ENCODE data around the gene TC2N. TPM values are rescaled to one million over a fixed set of nuclear protein-coding genes. Genes with fewer than 3 reads are reported as not detected.
A peak's percentile ranks its signal among the peaks of the same experiment; 100 is the strongest.

TC2N gene
- total and polyA plus RNA-seq, 2 donors, result 23.9 to 42.5 TPM

GRCh38 chr14:91737619-91738018 is 129.7 kb downstream of the TC2N start:
- Histone ChIP-seq H3K27ac (ENCODE audit: low read depth in 1 of 2, low read length in 1 of 2) (no peak overlapping the region), H3K27me3 (ENCODE audit: control insufficient read depth in 2 of 2, insufficient read depth in 1 of 2, low read length in 1 of 2) (no peaks in the 10 kb centered on the region), H3K9me3 (ENCODE audit: control insufficient read depth in 2 of 2, insufficient read depth in 1 of 2, low read length in 1 of 2) (no peaks in the 10 kb centered on the region), H3K4me3 (ENCODE audit: low read length in 2 of 2) (no peak overlapping the region), H3K4me1 (ENCODE audit: control insufficient read depth in 2 of 2, insufficient read depth in 2 of 2, low read length in 2 of 2) (no peaks in the 10 kb centered on the region), H3K36me3 (ENCODE audit: control insufficient read depth in 2 of 2, insufficient read depth in 2 of 2, low read length in 1 of 2) (no peaks in the 10 kb centered on the region)
- WGBS, result 95% methylated on average over 5 of the region's 5 CpGs
- no peak for DNase-seq (ENCODE audit: low read depth in 6 of 9, low spot score in 9 of 9)

GRCh38 chr14:91732859-91733477 is 134.4 kb downstream of the TC2N start:
- Histone ChIP-seq H3K4me1 (ENCODE audit: control insufficient read depth in 2 of 2, insufficient read depth in 2 of 2, low read length in 2 of 2) (no peaks in the 10 kb centered on the region), H3K4me3 (ENCODE audit: low read length in 2 of 2) (no peak overlapping the region), H3K36me3 (ENCODE audit: control insufficient read depth in 2 of 2, insufficient read depth in 2 of 2, low read length in 1 of 2) (no peaks in the 10 kb centered on the region), H3K9me3 (ENCODE audit: control insufficient read depth in 2 of 2, insufficient read depth in 1 of 2, low read length in 1 of 2) (no peaks in the 10 kb centered on the region), H3K27ac (ENCODE audit: low read depth in 1 of 2, low read length in 1 of 2) (no peak overlapping the region), H3K27me3 (ENCODE audit: control insufficient read depth in 2 of 2, insufficient read depth in 1 of 2, low read length in 1 of 2) (no peaks in the 10 kb centered on the region)
- WGBS, result 47% methylated on average over 2 of the region's 2 CpGs
- no peak for DNase-seq (ENCODE audit: low read depth in 6 of 9, low spot score in 9 of 9)

- WGBS, result 84% methylated on average over 5 of the region's 5 CpGs
- H3K4me3 ChIP-seq (ENCODE audit: low read length in 2 of 2), result no peak overlapping the region
- H3K27me3 ChIP-seq (ENCODE audit: control insufficient read depth in 2 of 2, insufficient read depth in 1 of 2, low read length in 1 of 2), result no peaks in the 10 kb centered on the region
- H3K27ac ChIP-seq (ENCODE audit: low read depth in 1 of 2, low read length in 1 of 2), result no peak overlapping the region
- no peaks in the 10 kb centered on the region for H3K9me3 ChIP-seq (ENCODE audit: control insufficient read depth in 2 of 2, insufficient read depth in 1 of 2, low read length in 1 of 2)
- no peaks in the 10 kb centered on the region for H3K36me3 ChIP-seq (ENCODE audit: control insufficient read depth in 2 of 2, insufficient read depth in 2 of 2, low read length in 1 of 2)
- DNase-seq (ENCODE audit: low read depth in 6 of 9, low spot score in 9 of 9), result peak in 1 of 9 donors; percentile 4
- no peaks in the 10 kb centered on the region for H3K4me1 ChIP-seq (ENCODE audit: control insufficient read depth in 2 of 2, insufficient read depth in 2 of 2, low read length in 2 of 2)
These were observed 134.9 kb downstream of the TC2N start for GRCh38 chr14:91732439-91732838.

- WGBS, result 98% methylated on average over 2 of the region's 2 CpGs
- H3K36me3 ChIP-seq (ENCODE audit: control insufficient read depth in 2 of 2, insufficient read depth in 2 of 2, low read length in 1 of 2), result no peaks in the 10 kb centered on the region
- no peaks in the 10 kb centered on the region for H3K27me3 ChIP-seq (ENCODE audit: control insufficient read depth in 2 of 2, insufficient read depth in 1 of 2, low read length in 1 of 2)
- no peak for DNase-seq (ENCODE audit: low read depth in 6 of 9, low spot score in 9 of 9)
- no peak within 1 kb of the TSS for H3K27ac ChIP-seq (ENCODE audit: low read depth in 1 of 2, low read length in 1 of 2)
- no peaks in the 10 kb centered on the region for H3K4me1 ChIP-seq (ENCODE audit: control insufficient read depth in 2 of 2, insufficient read depth in 2 of 2, low read length in 2 of 2)
- H3K4me3 ChIP-seq (ENCODE audit: low read length in 2 of 2), result no peak within 1 kb of the TSS
- H3K9me3 ChIP-seq (ENCODE audit: control insufficient read depth in 2 of 2, insufficient read depth in 1 of 2, low read length in 1 of 2), result no peaks in the 10 kb centered on the region
These were observed 135.3 kb downstream of the TC2N start, which contains the start of gene CATSPERB for GRCh38 chr14:91731986-91732385. Gene CATSPERB, minus strand, starts transcription at chr14:91732086. Its CDS starts 2,607 bp downstream, at chr14:91729479.

- H3K27ac ChIP-seq (ENCODE audit: low read depth in 1 of 2, low read length in 1 of 2), result no peak overlapping the region
- H3K9me3 ChIP-seq (ENCODE audit: control insufficient read depth in 2 of 2, insufficient read depth in 1 of 2, low read length in 1 of 2), result no peaks in the 10 kb centered on the region
- no peaks in the 10 kb centered on the region for H3K4me1 ChIP-seq (ENCODE audit: control insufficient read depth in 2 of 2, insufficient read depth in 2 of 2, low read length in 2 of 2)
- H3K36me3 ChIP-seq (ENCODE audit: control insufficient read depth in 2 of 2, insufficient read depth in 2 of 2, low read length in 1 of 2), result no peaks in the 10 kb centered on the region
- H3K4me3 ChIP-seq (ENCODE audit: low read length in 2 of 2), result no peak overlapping the region
- over 99% methylated on average over 2 of the region's 2 CpGs for WGBS
- no peak for DNase-seq (ENCODE audit: low read depth in 6 of 9, low spot score in 9 of 9)
- no peaks in the 10 kb centered on the region for H3K27me3 ChIP-seq (ENCODE audit: control insufficient read depth in 2 of 2, insufficient read depth in 1 of 2, low read length in 1 of 2)
These were observed 136.3 kb downstream of the TC2N start for GRCh38 chr14:91731018-91731417.

GRCh38 chr14:91729756-91730155 is 137.6 kb downstream of the TC2N start:
- no peak for DNase-seq (ENCODE audit: low read depth in 6 of 9, low spot score in 9 of 9)
- no peaks in the 10 kb centered on the region for H3K9me3 ChIP-seq (ENCODE audit: control insufficient read depth in 2 of 2, insufficient read depth in 1 of 2, low read length in 1 of 2)
- 92% methylated on average over 3 of the region's 3 CpGs for WGBS
- no peaks in the 10 kb centered on the region for H3K4me1 ChIP-seq (ENCODE audit: control insufficient read depth in 2 of 2, insufficient read depth in 2 of 2, low read length in 2 of 2)
- H3K27me3 ChIP-seq (ENCODE audit: control insufficient read depth in 2 of 2, insufficient read depth in 1 of 2, low read length in 1 of 2), result no peaks in the 10 kb centered on the region
- no peak overlapping the region for H3K27ac ChIP-seq (ENCODE audit: low read depth in 1 of 2, low read length in 1 of 2)
- H3K4me3 ChIP-seq (ENCODE audit: low read length in 2 of 2), result no peak overlapping the region
- no peaks in the 10 kb centered on the region for H3K36me3 ChIP-seq (ENCODE audit: control insufficient read depth in 2 of 2, insufficient read depth in 2 of 2, low read length in 1 of 2)

Other genes starting within 250 kb of the TC2N start
- 0.99 TPM for gene CATSPERB, start 135.4 kb downstream of the TC2N start, total RNA-seq
- gene CATSPERB, start 135.4 kb downstream of the TC2N start, polyA plus RNA-seq, result 1.8 TPM
- 32.2 TPM for gene FBLN5, start 80.2 kb upstream of the TC2N start, total RNA-seq
- gene FBLN5, start 80.2 kb upstream of the TC2N start, polyA plus RNA-seq, result 61.3 TPM
- 20.6 TPM for gene TRIP11, start 172.5 kb upstream of the TC2N start, total RNA-seq
- 6.0 TPM for gene TRIP11, start 172.5 kb upstream of the TC2N start, polyA plus RNA-seq
- gene ATXN3, start 239.0 kb upstream of the TC2N start, total RNA-seq, result 30.5 TPM
- gene ATXN3, start 239.0 kb upstream of the TC2N start, polyA plus RNA-seq, result 32.3 TPM